ENCODE measurements around the gene BMS1. TPM values are rescaled to one million over a fixed set of nuclear protein-coding genes. Genes with fewer than 3 reads are reported as not detected.

BMS1 gene
- total and polyA plus RNA-seq, 2 experiments from 2014 or later: 14.5 to 15.8 TPM

- no peak for TF ChIP-seq EZH2phosphoT487 (IDR thresholded peaks at IDR 0.05; ENCODE audit: low read depth, severe bottlenecking, unreplicated experiment)
- TF ChIP-seq CTCF (IDR thresholded peaks at IDR 0.05; ENCODE audit: poor library complexity): no peak
- TF ChIP-seq EZH2 (IDR thresholded peaks at IDR 0.05; ENCODE audit: borderline replicate concordance): no peak
- H3K27ac ChIP-seq: no peak overlapping the region
- no peak overlapping the region for H2AFZ ChIP-seq
- H4K20me1 ChIP-seq (ENCODE audit: insufficient read depth, poor library complexity, severe bottlenecking): no peaks in the 10 kb centered on the region
- WGBS (ENCODE audit: low lambda C conversion rate, missing lambda C conversion rate): 89% methylated on average over 13 of the region's 13 CpGs
- H3K4me2 ChIP-seq: no peak overlapping the region
- no peak for DNase-seq (ENCODE audit: low spot score)
- no peaks in the 10 kb centered on the region for H3K79me2 ChIP-seq
- H3K4me1 ChIP-seq (ENCODE audit: insufficient read depth): no peaks in the 10 kb centered on the region
- no peaks in the 10 kb centered on the region for H3K9me2 ChIP-seq (replicated peaks; ENCODE audit: insufficient read depth)
- no peaks in the 10 kb centered on the region for H3K27me3 ChIP-seq
- H3K4me3 ChIP-seq: no peak overlapping the region
- no peaks in the 10 kb centered on the region for H3K9me3 ChIP-seq (ENCODE audit: low read depth)
- no peaks in the 10 kb centered on the region for H3K36me3 ChIP-seq (replicated peaks; ENCODE audit: insufficient read depth, low read depth)
Measured at GRCh38 chr10:42878134-42878820, 95.7 kb downstream of the BMS1 start.

GRCh38 chr10:42878821-42879195 is 96.2 kb downstream of the BMS1 start:
- Histone ChIP-seq H3K9me2 (replicated peaks; ENCODE audit: insufficient read depth) (no peaks in the 10 kb centered on the region), H3K27me3 (no peaks in the 10 kb centered on the region), H3K4me1 (ENCODE audit: insufficient read depth) (no peaks in the 10 kb centered on the region), H3K4me3 (no peak overlapping the region), H3K4me2 (no peak overlapping the region), H4K20me1 (ENCODE audit: insufficient read depth, poor library complexity, severe bottlenecking) (no peaks in the 10 kb centered on the region), H3K79me2 (no peaks in the 10 kb centered on the region), H3K27ac (no peak overlapping the region), H3K9me3 (ENCODE audit: low read depth) (no peaks in the 10 kb centered on the region), H3K36me3 (replicated peaks; ENCODE audit: insufficient read depth, low read depth) (no peaks in the 10 kb centered on the region), H2AFZ (no peak overlapping the region)
- 60% methylated on average over 3 of the region's 3 CpGs for WGBS (ENCODE audit: low lambda C conversion rate, missing lambda C conversion rate)
- no peak for DNase-seq (ENCODE audit: low spot score)
- TF ChIP-seq EZH2 (IDR thresholded peaks at IDR 0.05; ENCODE audit: borderline replicate concordance): no peak
- no peak for TF ChIP-seq EZH2phosphoT487 (IDR thresholded peaks at IDR 0.05; ENCODE audit: low read depth, severe bottlenecking, unreplicated experiment)
- TF ChIP-seq CTCF (IDR thresholded peaks at IDR 0.05; ENCODE audit: poor library complexity): no peak

GRCh38 chr10:42879380-42880254 is 97.0 kb downstream of the BMS1 start:
- H4K20me1 ChIP-seq (ENCODE audit: insufficient read depth, poor library complexity, severe bottlenecking): no peaks in the 10 kb centered on the region
- H2AFZ ChIP-seq: no peak overlapping the region
- no peaks in the 10 kb centered on the region for H3K9me2 ChIP-seq (replicated peaks; ENCODE audit: insufficient read depth)
- TF ChIP-seq CTCF (IDR thresholded peaks at IDR 0.05; ENCODE audit: poor library complexity) (no peak), EZH2 (IDR thresholded peaks at IDR 0.05; ENCODE audit: borderline replicate concordance) (no peak), EZH2phosphoT487 (IDR thresholded peaks at IDR 0.05; ENCODE audit: low read depth, severe bottlenecking, unreplicated experiment) (no peak)
- H3K4me2 ChIP-seq: no peak overlapping the region
- H3K4me1 ChIP-seq (ENCODE audit: insufficient read depth): no peaks in the 10 kb centered on the region
- no peak overlapping the region for H3K27ac ChIP-seq
- WGBS (ENCODE audit: low lambda C conversion rate, missing lambda C conversion rate): 86% methylated on average over 30 of the region's 30 CpGs
- H3K4me3 ChIP-seq: no peak overlapping the region
- DNase-seq (ENCODE audit: low spot score): no peak
- H3K79me2 ChIP-seq: no peaks in the 10 kb centered on the region
- H3K9me3 ChIP-seq (ENCODE audit: low read depth): no peaks in the 10 kb centered on the region
- H3K36me3 ChIP-seq (replicated peaks; ENCODE audit: insufficient read depth, low read depth): no peaks in the 10 kb centered on the region
- H3K27me3 ChIP-seq: no peaks in the 10 kb centered on the region

Data from hepatocyte (in vitro differentiated cells).